OCI-LY3 (cell line): Measurements from ENCODE around the gene KLHDC3.

ENCODE experiments used
- CTCF ChIP-seq: fragments of 200-600, 300-600 bp; sonication (generic); IDR thresholded peaks from 2 replicates; pipeline ENCODE4 v1.5.1; 2014; ENCODE audit warnings: antibody characterized with exemption, low read length, low read depth
- EZH2phosphoT487 ChIP-seq: fragments of 200-600 bp; shearing (Covaris generic); IDR thresholded peaks from 2 replicates; pipeline ENCODE4 v1.6.1; 2018; ENCODE audit warnings: antibody characterized with exemption, mixed run types, low read depth

- TF ChIP-seq EZH2phosphoT487 (no peak), CTCF (no peak)
These were observed 25.5 kb upstream of the KLHDC3 start for GRCh38 chr6:42988486-42989020.
